ENCODE results near the gene ITM2B.
"Not testable (repeated sequence)": the region's sequence is repeated elsewhere in the genome, so short reads cannot be mapped to it uniquely, and the experiment has no call there.

ITM2B gene

GRCh38 chr13:48230541-48230940 is 2.5 kb upstream of the ITM2B start:
- DNase-seq = no peak

DNA sequence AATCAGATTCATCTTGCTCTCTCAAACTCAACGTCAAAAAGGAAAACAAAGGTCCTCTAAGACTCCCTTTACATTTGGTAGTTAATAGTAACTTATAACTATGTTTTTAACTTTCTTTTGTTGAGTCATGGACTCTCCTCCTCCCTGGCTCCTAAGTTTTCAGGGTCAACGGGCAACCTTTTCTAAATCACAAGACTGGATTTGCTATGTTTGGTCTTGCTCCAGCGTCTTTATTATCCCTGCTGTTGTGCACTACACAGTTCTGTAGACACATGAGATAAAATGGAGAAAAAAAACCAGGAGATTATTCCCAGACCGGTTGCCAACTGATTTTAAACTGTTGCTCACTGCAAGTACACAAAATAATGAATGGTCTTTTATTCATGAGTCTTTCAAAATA is 1.9 kb upstream of the ITM2B start:
- DNase-seq = no peak

- DNase-seq = no peak
Measured at GRCh38 chr13:48231933-48232332, 1.1 kb upstream of the ITM2B start.

DNA sequence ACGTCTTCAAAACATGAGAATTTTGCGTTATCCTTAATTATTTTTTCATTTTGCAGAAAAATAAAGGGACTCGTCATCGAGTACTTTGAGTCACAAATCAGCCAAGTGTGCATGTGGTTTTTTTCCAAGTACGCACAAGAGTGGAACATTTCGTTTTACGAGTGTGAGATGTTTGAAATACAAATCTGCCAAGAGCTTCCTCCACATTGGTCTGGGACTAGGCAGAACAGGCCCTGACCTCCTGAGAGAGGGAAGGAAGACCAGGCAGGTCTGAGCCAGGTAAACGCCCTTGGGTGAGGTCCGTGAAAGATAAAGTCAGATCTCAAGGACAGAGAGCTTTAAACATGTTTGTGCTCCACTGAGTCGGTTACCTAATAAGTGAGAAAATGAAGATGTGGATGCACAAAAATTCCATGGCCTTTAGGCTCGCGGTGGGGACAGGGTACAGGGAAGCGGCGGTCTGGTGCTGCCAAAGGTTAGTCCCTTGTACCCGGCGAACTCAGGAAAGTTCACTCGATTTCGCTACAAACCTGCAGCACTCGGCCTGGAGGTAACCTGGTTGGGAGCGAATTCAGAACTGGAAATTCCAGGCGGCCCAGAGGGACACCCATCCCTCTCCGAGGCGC is 473 bp upstream of the ITM2B start:
- peak in 1 of 2 experiments; percentile 70 for DNase-seq

DNA sequence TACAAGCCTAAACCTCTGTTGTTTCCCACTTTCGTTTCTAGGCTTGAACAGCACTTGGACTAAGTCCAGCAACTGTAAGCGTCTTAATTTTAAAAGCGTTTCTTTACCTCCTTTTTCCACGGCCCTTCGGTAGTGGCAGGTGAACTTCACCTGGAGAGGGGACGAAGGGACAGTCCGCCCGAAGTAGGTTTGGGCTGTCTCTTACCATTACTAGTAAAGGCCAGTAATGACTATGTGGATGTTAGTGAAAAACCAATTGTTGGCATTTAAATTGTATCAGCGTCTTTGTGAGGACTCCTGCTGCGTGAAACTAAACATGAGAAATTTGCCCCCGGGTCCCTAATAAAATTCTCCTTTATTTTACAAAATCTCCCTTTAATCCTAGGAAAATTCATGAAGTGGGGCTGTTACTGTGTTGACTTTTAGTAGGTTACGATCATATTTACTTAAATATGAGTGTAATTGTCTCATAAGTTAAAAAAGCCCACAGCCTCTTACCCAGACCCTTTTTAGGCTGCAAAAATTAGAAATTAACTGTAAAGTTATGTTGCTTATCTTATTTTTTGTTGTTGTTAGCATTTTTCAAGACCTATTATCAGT is 983 bp downstream of the ITM2B start:
- DNase-seq = no peak

- no peak for DNase-seq
Measured at GRCh38 chr13:48234566-48235340, 1.7 kb downstream of the ITM2B start.

DNA sequence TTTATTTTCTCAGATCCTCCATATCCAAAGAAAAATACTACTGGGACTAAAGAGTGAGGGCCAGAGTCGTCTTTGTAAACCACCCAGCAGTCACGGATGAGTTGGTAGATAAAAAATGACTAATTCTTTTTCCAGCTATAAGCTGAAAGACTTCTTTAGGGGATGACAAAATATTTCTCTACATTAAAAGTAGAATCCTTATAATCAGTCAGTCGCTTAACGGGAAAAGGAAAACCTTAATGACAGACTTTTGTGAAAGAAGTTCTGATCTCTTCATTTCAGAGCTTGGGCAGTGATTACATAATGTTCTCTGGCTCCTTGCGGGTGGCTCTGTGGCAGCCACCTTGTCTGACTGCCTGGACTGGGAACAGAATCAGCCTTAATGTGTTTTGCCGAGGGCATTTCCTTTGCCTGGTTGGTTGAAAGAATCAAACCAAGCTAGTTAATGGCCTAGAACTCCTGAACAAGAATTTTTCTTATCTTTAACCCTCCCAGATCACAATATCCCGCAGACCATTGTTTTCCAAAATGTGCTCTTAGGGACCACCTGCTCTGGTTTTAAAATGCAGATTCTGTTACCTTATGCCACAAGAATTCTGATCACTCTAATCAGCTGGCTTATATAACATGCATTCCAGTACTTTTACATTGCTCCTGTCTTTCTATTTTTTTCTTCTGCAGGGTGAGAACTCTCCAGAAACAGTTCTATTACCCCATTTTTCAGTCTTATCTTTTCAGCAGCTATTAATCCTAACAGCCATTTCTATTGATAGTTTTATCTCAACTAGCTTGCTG is 2.5 kb downstream of the ITM2B start:
- no peak for DNase-seq

DNA sequence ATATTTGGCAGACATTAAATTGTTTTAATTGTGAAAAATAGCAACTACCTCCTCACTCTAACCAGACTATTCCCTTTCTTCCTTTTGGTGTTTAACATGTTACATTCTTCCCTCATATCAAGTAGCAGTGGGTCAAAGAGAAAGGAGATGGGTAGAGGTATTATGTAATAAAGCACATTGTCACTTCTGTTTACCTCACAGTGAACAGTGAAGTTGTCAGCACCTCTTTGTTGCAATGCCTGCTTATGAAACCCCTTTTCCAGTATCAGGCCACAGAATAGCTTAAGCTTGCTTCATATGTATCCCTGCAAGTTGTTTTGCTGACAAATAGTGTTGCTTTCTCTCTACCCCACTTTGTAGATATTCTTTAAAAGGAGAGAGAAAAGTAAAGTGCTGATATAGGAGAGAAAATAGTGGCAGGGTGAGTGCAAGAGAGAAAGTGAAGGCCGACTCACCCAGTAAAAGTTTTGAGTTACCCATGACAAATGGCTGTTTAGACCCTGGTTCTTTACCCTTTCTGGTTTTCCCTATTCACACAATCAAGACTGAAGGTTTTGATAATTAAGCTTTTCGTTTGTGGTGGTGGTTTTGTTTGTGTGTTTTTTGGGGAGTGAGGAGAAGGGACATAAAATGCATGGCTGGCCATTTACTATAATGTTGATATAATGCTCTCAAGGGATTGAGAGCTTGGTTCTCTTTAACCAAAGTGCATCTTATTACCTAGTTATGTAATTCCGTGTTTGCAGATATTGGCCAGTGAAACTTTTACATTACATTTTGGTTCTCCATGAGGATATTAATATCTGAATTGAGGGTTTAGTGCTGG is 3.7 kb downstream of the ITM2B start:
- DNase-seq = no peak

DNA sequence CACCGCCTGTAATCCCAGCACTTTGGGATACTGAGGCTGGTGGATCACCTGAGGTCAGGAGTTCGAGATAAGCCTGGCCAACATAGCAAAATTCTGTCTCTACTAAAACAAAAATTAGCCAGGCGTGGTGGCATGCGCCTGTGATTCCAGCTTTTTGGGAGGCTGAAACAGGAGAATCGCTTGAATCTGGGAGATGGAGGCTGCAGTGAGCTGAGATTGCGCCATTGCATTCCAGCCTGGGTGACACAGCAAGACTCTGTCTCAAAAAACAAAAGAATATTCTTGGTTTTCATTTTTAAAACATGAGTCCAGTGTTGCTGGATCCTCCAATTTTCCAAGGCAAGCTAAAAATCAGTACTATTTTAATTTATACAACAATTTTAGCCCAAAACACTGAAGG is 6.4 kb downstream of the ITM2B start:
- DNase-seq = not testable (repeated sequence)

DNA sequence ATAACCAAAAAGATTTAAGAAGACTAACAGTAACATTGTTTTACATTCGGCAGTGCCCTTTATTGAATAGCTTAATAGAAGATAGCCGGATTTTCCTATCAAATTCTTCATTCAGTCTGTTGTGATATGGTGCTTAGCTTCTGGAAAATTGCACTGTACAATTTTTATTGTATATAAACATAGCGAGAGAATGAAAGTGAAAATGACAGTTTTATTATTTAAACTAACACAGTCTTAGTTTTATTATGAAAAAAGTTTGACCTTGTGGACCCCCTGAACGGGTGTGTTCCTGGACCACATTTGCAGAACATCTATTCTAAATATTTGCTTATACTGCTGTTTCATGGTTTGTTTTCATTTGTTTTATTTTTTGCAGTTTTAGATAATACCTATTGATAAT is 8.6 kb downstream of the ITM2B start:
- DNase-seq = no peak

- no peak for DNase-seq
Measured at GRCh38 chr13:48242677-48243076, 9.7 kb downstream of the ITM2B start.

DNA sequence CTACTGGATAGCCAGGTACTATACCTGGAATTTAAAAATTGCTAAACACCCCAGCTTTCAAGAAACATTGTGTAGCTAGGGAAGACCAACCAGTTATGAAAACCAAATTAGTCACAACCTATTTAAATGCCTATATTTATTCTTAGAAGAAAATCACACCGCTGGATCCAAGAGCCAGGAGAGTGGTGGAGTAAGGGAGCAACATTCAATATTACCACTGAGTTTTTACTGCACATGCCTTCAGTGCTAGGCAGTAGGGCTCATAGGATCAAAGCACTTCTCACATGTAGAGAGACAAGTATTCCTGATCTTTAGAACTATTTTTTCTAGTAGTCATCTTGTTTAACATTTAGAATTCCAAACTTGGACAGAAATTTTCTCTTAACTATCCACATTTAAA is 11.2 kb downstream of the ITM2B start:
- no peak for DNase-seq

DNA sequence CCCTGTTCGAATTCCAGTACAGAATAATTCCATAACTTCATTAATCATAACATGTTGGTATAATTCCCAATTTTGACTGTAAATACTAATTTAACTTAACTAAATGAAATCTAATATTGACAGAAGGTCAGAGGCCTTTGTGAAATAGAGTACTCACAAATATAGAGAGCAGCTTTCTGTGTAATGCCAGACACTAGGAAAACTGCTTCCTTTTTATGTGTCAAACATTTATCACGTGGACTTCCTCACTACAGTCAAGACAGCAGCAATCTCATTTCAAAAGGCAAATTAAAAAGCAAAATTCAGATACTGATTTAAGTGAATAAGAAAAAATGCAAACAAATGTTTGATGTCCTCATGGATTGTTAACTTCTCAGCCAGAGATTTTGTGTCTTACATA is 13.1 kb downstream of the ITM2B start:
- DNase-seq = no peak

- no peak for DNase-seq
Measured at GRCh38 chr13:48249018-48249417, 16.0 kb downstream of the ITM2B start.

GRCh38 chr13:48251611-48252081 is 18.6 kb downstream of the ITM2B start:
- no peak for DNase-seq

GRCh38 chr13:48252176-48252575 is 19.2 kb downstream of the ITM2B start:
- DNase-seq = no peak

- no peak for DNase-seq
Measured at GRCh38 chr13:48253849-48254248, 20.8 kb downstream of the ITM2B start.

- no peak for DNase-seq
Measured at GRCh38 chr13:48255090-48255489, 22.1 kb downstream of the ITM2B start.

- no peak for DNase-seq
Measured at GRCh38 chr13:48255954-48256353, 22.9 kb downstream of the ITM2B start.

DNA sequence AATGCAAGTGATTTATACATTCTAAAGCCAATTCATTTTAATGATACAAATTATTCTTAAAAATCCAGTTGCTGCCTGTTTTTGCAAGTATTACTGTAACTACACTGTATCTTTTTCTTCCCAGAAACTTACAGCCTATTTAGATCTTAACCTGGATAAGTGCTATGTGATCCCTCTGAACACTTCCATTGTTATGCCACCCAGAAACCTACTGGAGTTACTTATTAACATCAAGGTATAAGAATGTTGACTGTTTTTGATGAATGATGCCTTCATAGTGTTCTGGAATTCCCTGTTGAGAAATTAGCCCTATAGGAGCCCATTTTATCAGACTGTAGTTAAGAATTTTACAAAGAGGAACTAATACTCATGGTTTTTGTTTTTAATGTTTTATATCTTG is 25.0 kb downstream of the ITM2B start:
- no peak for DNase-seq

DNA sequence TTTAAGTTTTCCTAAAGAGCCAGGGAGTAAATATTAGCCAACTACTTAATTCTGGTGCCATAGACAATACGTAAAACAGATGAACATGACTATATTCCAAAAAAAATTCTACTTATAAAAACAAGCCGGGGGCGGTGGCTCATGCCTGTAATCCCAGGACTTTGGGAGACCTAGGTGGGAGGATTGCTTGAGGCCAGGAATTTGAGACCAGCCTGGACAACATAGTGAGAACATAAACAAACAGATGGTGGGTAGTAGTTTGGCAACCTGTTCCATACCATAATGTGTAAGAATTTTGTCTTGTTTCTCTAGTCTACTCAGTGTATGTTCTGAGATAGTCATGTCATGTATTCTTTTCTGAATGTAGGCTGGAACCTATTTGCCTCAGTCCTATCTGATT is 25.4 kb downstream of the ITM2B start:
- DNase-seq = no peak

GRCh38 chr13:48260970-48261369 is 28.0 kb downstream of the ITM2B start:
- no peak for DNase-seq

All from activated T-cell treated with anti-CD3 and anti-CD28 coated beads, Interleukin-2, amount 50 U/mL, for 48 hours (primary cell).